K562 (cell line): Measurements from ENCODE around the gene ZC3H11A. TPM values are rescaled to one million over a fixed set of nuclear protein-coding genes. Genes with fewer than 3 reads are reported as not detected.

Experiments used
- DNMT1 ChIP-seq: fragments of 450-650 bp; IDR thresholded peaks from 2 replicates; pipeline ENCODE4 v1.6.1; 2016; ENCODE audit warnings: antibody characterized with exemption, mild to moderate bottlenecking
- EWSR1 ChIP-seq: fragments of 450-650 bp; IDR thresholded peaks from 2 replicates; pipeline ENCODE4 v1.6.1; 2018; ENCODE audit warnings: borderline replicate concordance, mild to moderate bottlenecking, low read depth, moderate library complexity; ENCODE audit not compliant: partially characterized antibody
- HDAC2 ChIP-seq: fragments of 450-650 bp; IDR thresholded peaks from 2 replicates; pipeline ENCODE4 v1.6.1; 2016; ENCODE audit warnings: mild to moderate bottlenecking
- HMG20B ChIP-seq: fragments of 250-450 bp; sonication (Bioruptor Pico); IDR thresholded peaks from 2 replicates; pipeline ENCODE4 v1.5.0; 2021; ENCODE audit warnings: mild to moderate bottlenecking
- MAX ChIP-seq: sonication (generic); formaldehyde crosslinking; IDR thresholded peaks from 2 replicates; pipeline ENCODE4 v1.9.0; 2022; ENCODE audit warnings: mild to moderate bottlenecking, missing genetic modification reagents
- PHTF2 ChIP-seq: fragments of 250-450 bp; sonication (Bioruptor Pico); IDR thresholded peaks from 2 replicates; pipeline ENCODE4 v1.5.0; 2021; ENCODE audit warnings: mild to moderate bottlenecking
- POLR3G ChIP-seq: IDR thresholded peaks from 2 replicates; pipeline ENCODE4 v1.6.1; 2011; ENCODE audit not compliant: insufficient read length, insufficient replicate concordance; ENCODE audit errors: extremely low read depth
- STAT5B ChIP-seq: fragments of 250-450 bp; sonication (Bioruptor Pico); IDR thresholded peaks from 2 replicates; pipeline ENCODE4 v1.8.0; 2021; ENCODE audit warnings: mild to moderate bottlenecking, inconsistent platforms
- THRA ChIP-seq: fragments of 450-650 bp; IDR thresholded peaks from 2 replicates; pipeline ENCODE4 v1.6.1; 2017; ENCODE audit warnings: mild to moderate bottlenecking, moderate library complexity
- ZBED1 ChIP-seq: IDR thresholded peaks from 2 replicates; pipeline ENCODE4 v1.6.1; 2014
- ZBTB17 ChIP-seq: fragments of 450-650 bp; formaldehyde crosslinking; IDR thresholded peaks from 2 replicates; pipeline ENCODE4 v1.4.0; 2020; ENCODE audit warnings: mild to moderate bottlenecking
- ZHX1 ChIP-seq: fragments of 150-350 bp; conservative IDR thresholded peaks from 2 replicates; pipeline ENCODE4 v1.6.1; 2014; ENCODE audit warnings: low read length
- ZKSCAN1 ChIP-seq: fragments of 150-350 bp; IDR thresholded peaks from 2 replicates; pipeline ENCODE4 v1.6.1; 2016; ENCODE audit warnings: low read depth, low read length
- ZNF197 ChIP-seq: fragments of 200-800 bp; sonication (Bioruptor generic); IDR thresholded peaks from 2 replicates; pipeline ENCODE4 v1.6.1; 2016; ENCODE audit warnings: low read depth, missing genetic modification characterization, missing compliant biosample characterization
- ZNF431 ChIP-seq: sonication (generic); formaldehyde crosslinking; IDR thresholded peaks from 2 replicates; pipeline ENCODE4 v1.8.0; 2022; ENCODE audit warnings: mild to moderate bottlenecking, missing genetic modification reagents
- ZNF695 ChIP-seq: fragments of 450-650 bp; formaldehyde crosslinking; IDR thresholded peaks from 2 replicates; pipeline ENCODE4 v1.4.0; 2020; ENCODE audit warnings: mild to moderate bottlenecking, moderate library complexity
- ZNF75A ChIP-seq: fragments of 450-650 bp; formaldehyde crosslinking; IDR thresholded peaks from 2 replicates; pipeline ENCODE4 v1.4.0; 2020; ENCODE audit warnings: mild to moderate bottlenecking
- polyA plus RNA-seq, 8 experiments: library from polyadenylated mRNA; depleted of rRNA in 4 of 8; stranded (reverse) in 5 of 8; unstranded in 3 of 8; fragments of >200 nt; fragmentation: Nextera tagmentation in 2 of 8; fragmentation: Illumina TruSeq in 1 of 8; extraction: Ambion mirVana in 2 of 8; extraction: Trizol in 1 of 8; gene quantifications; 2 replicates each; pipeline versions ENCODE4 v1.2.1 to v1.2.3, GENCODE V29; 2011 to 2014; ENCODE audit warnings: inconsistent platforms in 1 of 8, missing spikeins in 1 of 8
- total RNA-seq, 7 experiments: library from RNA; depleted of rRNA in 6 of 7; stranded (reverse); fragments of >200 nt in 6 of 7; fragmentation: Illumina TruSeq in 2 of 7; extraction: Trizol in 2 of 7; gene quantifications; 2 replicates each; pipeline versions ENCODE4 v1.2.1 to v1.2.3, GENCODE V29; 2011 to 2021; ENCODE audit warnings: low replicate concordance in 1 of 7
- TF ChIP-seq, protein P1 (sequence below): fragments of 450-650 bp; IDR thresholded peaks from 2 replicates; pipeline ENCODE4 v1.6.1; 2016; ENCODE audit warnings: borderline replicate concordance
- TF ChIP-seq, protein P2 (sequence below): sonication (generic); formaldehyde crosslinking; IDR thresholded peaks from 2 replicates; pipeline ENCODE4 v1.8.1; 2023; ENCODE audit warnings: mild to moderate bottlenecking, missing genetic modification reagents
- TF ChIP-seq, protein P3 (sequence below): fragments of 250-450 bp; sonication (Bioruptor Pico); IDR thresholded peaks from 2 replicates; pipeline ENCODE4 v1.8.0; 2022; ENCODE audit warnings: moderate library complexity, mild to moderate bottlenecking, inconsistent platforms

Gene ZC3H11A
- total and polyA plus RNA-seq, 9 of the 15 experiments (the other 6 are each of a cell fraction or from before 2014, with no cell fraction given): 34.2 to 137 (median 102) TPM

DNA sequence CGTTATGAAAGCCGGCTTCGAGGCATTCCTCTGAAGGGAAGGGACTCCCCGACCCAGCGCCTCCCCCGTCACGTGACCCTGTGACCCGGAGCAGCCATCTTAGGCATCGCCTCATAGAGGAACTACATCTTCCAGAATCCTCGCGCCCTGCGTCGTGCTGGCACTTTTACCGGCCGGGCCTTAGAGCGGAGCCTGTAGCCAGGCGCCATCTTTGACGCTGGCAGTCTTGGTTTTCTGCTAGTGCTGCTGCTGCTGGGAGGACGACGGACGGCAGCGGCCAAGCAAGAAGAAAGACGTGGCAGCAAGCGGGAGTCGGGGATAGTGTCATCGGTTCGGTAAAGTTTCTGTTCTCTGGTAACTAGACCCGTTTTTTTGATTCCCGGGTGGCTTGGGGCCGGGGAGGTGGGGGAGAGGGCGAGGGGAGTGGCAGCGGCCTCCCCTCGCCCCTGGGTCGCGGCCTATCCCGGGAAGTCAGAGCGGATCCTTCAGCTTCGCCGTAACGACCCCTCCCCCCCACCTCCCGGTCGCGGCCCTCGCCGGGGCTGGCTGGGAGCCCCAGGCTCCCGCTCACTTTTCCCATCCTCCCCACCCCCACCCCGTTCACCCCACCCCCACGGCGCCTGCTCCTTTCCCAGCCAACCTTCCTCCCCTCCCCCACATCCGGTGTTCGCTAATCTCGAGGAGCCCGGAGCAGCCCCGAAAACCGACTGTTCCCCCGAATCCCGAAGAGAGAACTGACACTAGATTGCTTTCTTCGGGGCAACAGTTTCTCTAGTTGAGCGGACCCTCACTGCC, at the start of gene ZC3H11A, which contains the start of gene ZBED6 (continued):
- TF ChIP-seq, protein P1, sequence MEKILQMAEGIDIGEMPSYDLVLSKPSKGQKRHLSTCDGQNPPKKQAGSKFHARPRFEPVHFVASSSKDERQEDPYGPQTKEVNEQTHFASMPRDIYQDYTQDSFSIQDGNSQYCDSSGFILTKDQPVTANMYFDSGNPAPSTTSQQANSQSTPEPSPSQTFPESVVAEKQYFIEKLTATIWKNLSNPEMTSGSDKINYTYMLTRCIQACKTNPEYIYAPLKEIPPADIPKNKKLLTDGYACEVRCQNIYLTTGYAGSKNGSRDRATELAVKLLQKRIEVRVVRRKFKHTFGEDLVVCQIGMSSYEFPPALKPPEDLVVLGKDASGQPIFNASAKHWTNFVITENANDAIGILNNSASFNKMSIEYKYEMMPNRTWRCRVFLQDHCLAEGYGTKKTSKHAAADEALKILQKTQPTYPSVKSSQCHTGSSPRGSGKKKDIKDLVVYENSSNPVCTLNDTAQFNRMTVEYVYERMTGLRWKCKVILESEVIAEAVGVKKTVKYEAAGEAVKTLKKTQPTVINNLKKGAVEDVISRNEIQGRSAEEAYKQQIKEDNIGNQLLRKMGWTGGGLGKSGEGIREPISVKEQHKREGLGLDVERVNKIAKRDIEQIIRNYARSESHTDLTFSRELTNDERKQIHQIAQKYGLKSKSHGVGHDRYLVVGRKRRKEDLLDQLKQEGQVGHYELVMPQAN: no peak
- TF ChIP-seq ZKSCAN1 (no peak), EWSR1 (no peak), HDAC2 (0 out of 2 replicates have a peak, but pooled peaks have one; percentile 35), ZBED1 (0 out of 2 replicates have a peak, but pooled peaks have one; percentile 33), ZBTB17 (CRISPR knock-in tag) (peak; percentile 58), ZNF695 (CRISPR knock-in tag) (no peak), STAT5B (CRISPR knock-in tag) (no peak), THRA (no peak), HMG20B (CRISPR knock-in tag) (no peak), POLR3G (no peak), MAX (CRISPR knock-in tag) (peak; percentile 77), ZNF197 (CRISPR knock-in tag) (peak; percentile 87), PHTF2 (CRISPR knock-in tag) (no peak), ZNF431 (CRISPR knock-in tag) (no peak; the same call in 1 of the 2 replicates), ZNF75A (CRISPR knock-in tag) (no peak), DNMT1 (no peak), ZHX1 (no peak; the same call in none of the 2 replicates)
- TF ChIP-seq, protein P2, sequence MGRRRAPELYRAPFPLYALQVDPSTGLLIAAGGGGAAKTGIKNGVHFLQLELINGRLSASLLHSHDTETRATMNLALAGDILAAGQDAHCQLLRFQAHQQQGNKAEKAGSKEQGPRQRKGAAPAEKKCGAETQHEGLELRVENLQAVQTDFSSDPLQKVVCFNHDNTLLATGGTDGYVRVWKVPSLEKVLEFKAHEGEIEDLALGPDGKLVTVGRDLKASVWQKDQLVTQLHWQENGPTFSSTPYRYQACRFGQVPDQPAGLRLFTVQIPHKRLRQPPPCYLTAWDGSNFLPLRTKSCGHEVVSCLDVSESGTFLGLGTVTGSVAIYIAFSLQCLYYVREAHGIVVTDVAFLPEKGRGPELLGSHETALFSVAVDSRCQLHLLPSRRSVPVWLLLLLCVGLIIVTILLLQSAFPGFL (CRISPR knock-in tag): no peak; the same call in 1 of the 2 replicates
- TF ChIP-seq, protein P3, sequence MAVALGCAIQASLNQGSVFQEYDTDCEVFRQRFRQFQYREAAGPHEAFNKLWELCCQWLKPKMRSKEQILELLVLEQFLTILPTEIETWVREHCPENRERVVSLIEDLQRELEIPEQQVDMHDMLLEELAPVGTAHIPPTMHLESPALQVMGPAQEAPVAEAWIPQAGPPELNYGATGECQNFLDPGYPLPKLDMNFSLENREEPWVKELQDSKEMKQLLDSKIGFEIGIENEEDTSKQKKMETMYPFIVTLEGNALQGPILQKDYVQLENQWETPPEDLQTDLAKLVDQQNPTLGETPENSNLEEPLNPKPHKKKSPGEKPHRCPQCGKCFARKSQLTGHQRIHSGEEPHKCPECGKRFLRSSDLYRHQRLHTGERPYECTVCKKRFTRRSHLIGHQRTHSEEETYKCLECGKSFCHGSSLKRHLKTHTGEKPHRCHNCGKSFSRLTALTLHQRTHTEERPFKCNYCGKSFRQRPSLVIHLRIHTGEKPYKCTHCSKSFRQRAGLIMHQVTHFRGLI (CRISPR knock-in tag): no peak
